ENCODE data around the gene MAN1A1. TPM values are rescaled to one million over a fixed set of nuclear protein-coding genes. Genes with fewer than 3 reads are reported as not detected.

Gene MAN1A1
- polyA plus RNA-seq, 1 donor (not counting 4 experiments of a cell fraction or from before 2014, with no cell fraction given), result 20.2 TPM

DNA sequence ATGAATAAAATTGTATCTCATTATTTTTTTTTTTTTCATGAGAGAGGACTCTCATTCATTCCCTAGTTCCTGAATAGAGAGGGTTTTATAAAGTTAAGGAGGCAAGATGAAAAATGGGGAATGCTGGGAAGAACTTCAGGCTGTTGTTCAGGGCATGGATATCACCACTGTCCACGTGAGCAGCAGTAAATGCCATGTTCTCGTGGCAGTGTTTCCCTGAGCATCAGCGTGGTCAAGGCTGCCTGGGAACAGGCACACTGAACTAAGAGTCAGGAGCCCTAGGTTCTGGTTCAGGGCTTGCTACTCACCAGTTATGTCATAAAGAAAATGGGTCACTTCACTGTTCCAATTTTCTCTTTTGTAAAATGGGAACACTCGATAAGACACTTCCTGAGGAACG lies 93.2 kb downstream of the MAN1A1 start:
- Histone ChIP-seq H3K4me2 (ENCODE audit: control insufficient read depth, extremely low read depth, insufficient read depth, low read depth, low read length) (no peak overlapping the region), H2AFZ (ENCODE audit: control insufficient read depth, low read length) (no peak overlapping the region), H3K27ac (ENCODE audit: control insufficient read depth, insufficient read depth, low read length) (no peak overlapping the region), H3K4me1 (ENCODE audit: control insufficient read depth, extremely low read depth, insufficient read depth, low read length) (peaks cover 7% of the 10 kb centered on the region), H3K9me3 (ENCODE audit: control insufficient read depth, low read depth, low read length) (no peaks in the 10 kb centered on the region), H3K4me3 (ENCODE audit: control insufficient read depth in 2 of 3, extremely low read depth in 1 of 3, insufficient read depth in 2 of 3, low read depth in 1 of 3, low read length in 3 of 3) (no peak overlapping the region), H3K9me1 (ENCODE audit: control insufficient read depth, extremely low read depth, insufficient read depth, low read length) (no peaks in the 10 kb centered on the region), H3K27me3 (ENCODE audit: control insufficient read depth, extremely low read depth, insufficient read depth, low read length) (no peaks in the 10 kb centered on the region), H3K9ac (ENCODE audit: control insufficient read depth, extremely low read depth, insufficient read depth, low read length) (no peak overlapping the region), H3K79me2 (ENCODE audit: control insufficient read depth, insufficient read depth, low read length) (no peaks in the 10 kb centered on the region), H3K36me3 (ENCODE audit: control insufficient read depth in 2 of 2, extremely low read depth in 1 of 2, insufficient read depth in 2 of 2, low read length in 2 of 2) (no peaks in the 10 kb centered on the region), H4K20me1 (ENCODE audit: control insufficient read depth, extremely low read depth, insufficient read depth, low read length) (no peaks in the 10 kb centered on the region)
- TF ChIP-seq EZH2 (IDR thresholded peaks at IDR 0.05; ENCODE audit: low read length), result no peak
- TF ChIP-seq CTCF (optimal IDR thresholded peaks at IDR 0.05 in 1 of 3, IDR thresholded peaks at IDR 0.05 in 1 of 3, conservative IDR thresholded peaks at IDR 0.05 in 1 of 3; ENCODE audit: extremely low read depth in 1 of 3, insufficient read depth in 2 of 3, low read length in 3 of 3), result no peak
- FAIRE-seq (no peak), DNase-seq (ENCODE audit: low read depth, low spot score) (no peak)
- dilution Hi-C loops (cut with MboI; ENCODE audit: extremely low pct_ligation_motif_present, low sequenced_read_pairs), result no loop called here

DNA sequence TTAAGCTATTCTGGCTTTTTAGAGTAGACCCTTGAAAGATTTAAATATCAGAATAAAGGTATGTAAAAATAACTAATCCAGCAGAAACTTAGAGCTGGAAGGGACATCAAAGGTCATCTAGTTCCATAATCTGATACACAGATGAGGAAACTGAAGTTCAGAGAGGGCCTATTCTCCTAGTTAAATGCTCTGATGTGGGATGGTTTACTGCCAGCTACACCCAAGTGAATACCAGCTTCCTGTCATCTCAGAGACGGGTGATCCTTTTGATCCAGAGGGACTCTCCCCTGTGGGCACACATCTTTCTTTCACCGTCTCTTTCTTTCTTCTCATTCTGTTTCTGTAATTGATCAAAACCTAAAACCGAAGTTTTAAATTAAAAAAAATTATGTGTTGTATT lies 94.1 kb downstream of the MAN1A1 start:
- dilution Hi-C loops (cut with MboI; ENCODE audit: extremely low pct_ligation_motif_present, low sequenced_read_pairs), result no loop called here
- TF ChIP-seq CTCF (optimal IDR thresholded peaks at IDR 0.05 in 1 of 3, IDR thresholded peaks at IDR 0.05 in 1 of 3, conservative IDR thresholded peaks at IDR 0.05 in 1 of 3; ENCODE audit: extremely low read depth in 1 of 3, insufficient read depth in 2 of 3, low read length in 3 of 3), result no peak
- TF ChIP-seq EZH2 (IDR thresholded peaks at IDR 0.05; ENCODE audit: low read length), result no peak

More for the DNA sequence above, 94.1 kb downstream of the MAN1A1 start:
- H3K4me1 ChIP-seq (ENCODE audit: control insufficient read depth, extremely low read depth, insufficient read depth, low read length), result peaks cover 4% of the 10 kb centered on the region
- H4K20me1 ChIP-seq (ENCODE audit: control insufficient read depth, extremely low read depth, insufficient read depth, low read length), result no peaks in the 10 kb centered on the region
- DNase-seq (ENCODE audit: low read depth, low spot score), result no peak
- no peak overlapping the region for H3K9ac ChIP-seq (ENCODE audit: control insufficient read depth, extremely low read depth, insufficient read depth, low read length)
- H3K36me3 ChIP-seq (ENCODE audit: control insufficient read depth in 2 of 2, extremely low read depth in 1 of 2, insufficient read depth in 2 of 2, low read length in 2 of 2), result no peaks in the 10 kb centered on the region
- H3K79me2 ChIP-seq (ENCODE audit: control insufficient read depth, insufficient read depth, low read length), result no peaks in the 10 kb centered on the region
- no peaks in the 10 kb centered on the region for H3K9me1 ChIP-seq (ENCODE audit: control insufficient read depth, extremely low read depth, insufficient read depth, low read length)
- no peaks in the 10 kb centered on the region for H3K9me3 ChIP-seq (ENCODE audit: control insufficient read depth, low read depth, low read length)
- H3K4me2 ChIP-seq (ENCODE audit: control insufficient read depth, extremely low read depth, insufficient read depth, low read depth, low read length), result no peak overlapping the region
- H3K4me3 ChIP-seq (ENCODE audit: control insufficient read depth in 2 of 3, extremely low read depth in 1 of 3, insufficient read depth in 2 of 3, low read depth in 1 of 3, low read length in 3 of 3), result no peak overlapping the region
- FAIRE-seq, result no peak
- no peaks in the 10 kb centered on the region for H3K27me3 ChIP-seq (ENCODE audit: control insufficient read depth, extremely low read depth, insufficient read depth, low read length)
- H3K27ac ChIP-seq (ENCODE audit: control insufficient read depth, insufficient read depth, low read length), result no peak overlapping the region
- H2AFZ ChIP-seq (ENCODE audit: control insufficient read depth, low read length), result no peak overlapping the region

Measured in keratinocyte (primary cell).